H1 (cell line): Measurements from ENCODE around the gene WDR7.

Experiments used
- JUN ChIP-seq: IDR thresholded peaks from 2 replicates; pipeline ENCODE4 v1.6.1; 2011; ENCODE audit warnings: low read depth, mild to moderate bottlenecking, improper control_type of control experiment, low read length
- TF ChIP-seq, protein P1 (sequence below), 3 experiments: IDR thresholded peaks; 1 replicate in 2 of 3; 2 replicates in 1 of 3; pipeline versions ENCODE4 v1.5.1 to v1.6.1; 2011; ENCODE audit warnings: low read length in 3 of 3, mild to moderate bottlenecking in 3 of 3, inconsistent platforms in 2 of 3, low read depth in 1 of 3, moderate library complexity in 1 of 3; ENCODE audit not compliant: insufficient read depth in 1 of 3; ENCODE audit errors: control extremely low read depth in 1 of 3

- TF ChIP-seq, protein P1, sequence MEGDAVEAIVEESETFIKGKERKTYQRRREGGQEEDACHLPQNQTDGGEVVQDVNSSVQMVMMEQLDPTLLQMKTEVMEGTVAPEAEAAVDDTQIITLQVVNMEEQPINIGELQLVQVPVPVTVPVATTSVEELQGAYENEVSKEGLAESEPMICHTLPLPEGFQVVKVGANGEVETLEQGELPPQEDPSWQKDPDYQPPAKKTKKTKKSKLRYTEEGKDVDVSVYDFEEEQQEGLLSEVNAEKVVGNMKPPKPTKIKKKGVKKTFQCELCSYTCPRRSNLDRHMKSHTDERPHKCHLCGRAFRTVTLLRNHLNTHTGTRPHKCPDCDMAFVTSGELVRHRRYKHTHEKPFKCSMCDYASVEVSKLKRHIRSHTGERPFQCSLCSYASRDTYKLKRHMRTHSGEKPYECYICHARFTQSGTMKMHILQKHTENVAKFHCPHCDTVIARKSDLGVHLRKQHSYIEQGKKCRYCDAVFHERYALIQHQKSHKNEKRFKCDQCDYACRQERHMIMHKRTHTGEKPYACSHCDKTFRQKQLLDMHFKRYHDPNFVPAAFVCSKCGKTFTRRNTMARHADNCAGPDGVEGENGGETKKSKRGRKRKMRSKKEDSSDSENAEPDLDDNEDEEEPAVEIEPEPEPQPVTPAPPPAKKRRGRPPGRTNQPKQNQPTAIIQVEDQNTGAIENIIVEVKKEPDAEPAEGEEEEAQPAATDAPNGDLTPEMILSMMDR (IDR thresholded peaks at IDR 0.05; ENCODE audit: control extremely low read depth in 1 of 3, insufficient read depth in 1 of 3, low read depth in 1 of 3, low read length in 3 of 3), result no peak
- TF ChIP-seq JUN, result no peak
Observed at GRCh38 chr18:57048351-57048750, 397.2 kb downstream of the WDR7 start.
